Hematopoietic multipotent progenitor cell (in vitro differentiated cells): Measurements from ENCODE around the gene FNDC4. TPM values are rescaled to one million over a fixed set of nuclear protein-coding genes. Genes with fewer than 3 reads are reported as not detected.

Experiments
- small RNA-seq: library from RNA; depleted of rRNA; stranded (forward); fragments of <200 nt; gene quantifications from one replicate; pipeline ENCODE3, GENCODE V24; 2012
- total RNA-seq: library from RNA; depleted of rRNA; stranded (reverse); fragments of >200 nt; gene quantifications from one replicate; pipeline ENCODE4 v1.2.3, GENCODE V29; 2012

The FNDC4 gene
- total RNA-seq, 1 donor: 0.27 TPM

Small RNA genes lying within 50 kb of the gene (small RNA-seq; reads per million reads assigned to genes)
- not detected for gene RNU6-986P

Other genes starting within 250 kb of the FNDC4 start
- under 0.01 TPM for gene SLC30A3, start 232.2 kb downstream of the FNDC4 start, total RNA-seq
- gene DNAJC5G, start 219.8 kb downstream of the FNDC4 start, total RNA-seq: not detected
- gene TRIM54, start 212.8 kb downstream of the FNDC4 start, total RNA-seq: under 0.01 TPM
- gene UCN, start 186.8 kb downstream of the FNDC4 start, total RNA-seq: 2.2 TPM
- 85.4 TPM for gene MPV17, start 172.1 kb downstream of the FNDC4 start, total RNA-seq
- 43.4 TPM for gene GTF3C2, start 138.4 kb downstream of the FNDC4 start, total RNA-seq
- gene EIF2B4, start 124.9 kb downstream of the FNDC4 start, total RNA-seq: 27.2 TPM
- gene SNX17, start 124.6 kb downstream of the FNDC4 start, total RNA-seq: 130 TPM
- gene ZNF513, start 114.5 kb downstream of the FNDC4 start, total RNA-seq: 17.0 TPM
- 66.2 TPM for gene PPM1G, start 85.6 kb downstream of the FNDC4 start, total RNA-seq
- gene NRBP1, start 66.6 kb downstream of the FNDC4 start, total RNA-seq: 49.8 TPM
- gene KRTCAP3, start 52.8 kb downstream of the FNDC4 start, total RNA-seq: 2.2 TPM
- gene IFT172, start 5.5 kb downstream of the FNDC4 start, total RNA-seq: 38.8 TPM
- gene GCKR, start 1.6 kb upstream of the FNDC4 start, total RNA-seq: under 0.01 TPM
- gene ZNF512, start 87.8 kb upstream of the FNDC4 start, total RNA-seq: 24.2 TPM
- 1.9 TPM for gene CCDC121, start 133.8 kb upstream of the FNDC4 start, total RNA-seq
- gene GPN1, start 133.8 kb upstream of the FNDC4 start, total RNA-seq: 31.0 TPM
- 70.0 TPM for gene SUPT7L, start 168.4 kb upstream of the FNDC4 start, total RNA-seq
- gene SLC4A1AP, start 168.7 kb upstream of the FNDC4 start, total RNA-seq: 15.9 TPM